Activated gamma-delta T cell treated with anti-CD3 and anti-CD28 coated beads, Interleukin-2, amount 50 U/mL, for 16 hours (primary cell): ENCODE results near the gene FXYD1.
"Not testable (repeated sequence)": the region's sequence is repeated elsewhere in the genome, so short reads cannot be mapped to it uniquely, and the experiment has no call there.

Experiments used
- DNase-seq: peaks from one replicate; pipeline ENCODE4 v3.0.0-alpha.2; 2020; ENCODE audit warnings: low read depth

Gene FXYD1

DNA sequence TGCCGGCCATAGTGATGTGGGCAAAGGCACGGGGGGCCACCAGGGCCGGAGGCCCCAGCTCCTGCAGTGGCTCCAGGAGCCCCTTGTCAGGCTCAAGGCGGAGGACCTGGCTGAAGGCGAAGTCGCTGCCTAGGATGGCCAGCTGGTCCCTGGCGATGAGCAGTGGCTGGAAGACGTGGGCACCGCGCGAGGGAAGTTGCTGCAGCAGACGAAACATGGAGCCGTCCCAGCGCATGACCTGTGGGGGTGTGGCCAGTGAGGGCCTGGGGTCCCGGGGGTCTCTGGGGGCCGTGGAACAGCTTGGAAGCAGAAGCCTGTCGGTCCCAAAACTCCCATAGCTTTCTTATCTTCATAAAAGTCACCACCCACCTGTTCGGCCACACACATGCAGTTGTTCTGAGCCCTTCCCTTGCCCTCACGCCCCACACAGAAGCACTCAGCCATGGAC, 13.3 kb upstream of the FXYD1 start:
- DNase-seq, result no peak

DNA sequence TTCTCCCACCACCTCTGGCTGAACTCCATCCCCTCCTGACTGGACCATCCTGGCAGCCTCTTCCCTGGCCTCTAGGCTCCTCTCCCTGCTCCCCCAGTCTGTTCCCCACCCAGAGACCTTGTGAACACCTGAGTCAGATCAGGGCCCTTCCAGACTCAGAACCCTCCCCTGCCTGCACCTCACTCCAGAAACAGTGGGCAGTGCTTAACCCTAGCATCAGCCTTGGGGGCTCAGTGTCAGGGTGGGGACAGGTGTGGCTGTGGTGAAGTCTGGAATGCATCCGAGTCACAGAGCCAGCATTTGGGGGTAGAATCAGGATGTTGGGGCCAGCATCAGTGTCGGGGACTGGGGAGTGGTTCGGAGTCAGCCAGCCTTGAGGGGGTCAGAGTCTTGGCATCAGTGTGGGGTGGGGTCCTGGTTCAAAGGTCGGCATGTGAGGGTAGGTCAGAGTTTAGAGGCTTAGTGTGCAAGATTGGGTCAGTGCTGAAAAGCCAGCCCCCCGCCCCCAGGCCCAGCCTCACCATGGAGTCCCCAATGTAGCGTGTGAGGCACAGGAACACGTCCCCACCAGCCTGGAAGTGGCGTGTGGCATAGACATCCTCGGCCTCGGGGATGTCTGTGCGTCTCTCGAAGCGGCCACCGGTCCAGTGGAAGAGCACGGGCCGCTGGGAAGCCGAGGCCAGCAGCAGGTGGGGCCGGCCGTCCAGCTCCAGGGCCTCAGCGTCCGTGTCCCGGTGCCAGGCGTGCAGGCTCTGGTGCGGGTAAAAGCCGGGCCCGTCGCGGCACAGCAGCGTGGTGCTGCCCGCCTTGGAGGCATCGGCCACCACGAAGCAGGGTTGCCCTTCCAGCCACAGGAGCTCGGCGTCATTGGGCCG, 12.6 kb upstream of the FXYD1 start:
- no peak for DNase-seq

DNA sequence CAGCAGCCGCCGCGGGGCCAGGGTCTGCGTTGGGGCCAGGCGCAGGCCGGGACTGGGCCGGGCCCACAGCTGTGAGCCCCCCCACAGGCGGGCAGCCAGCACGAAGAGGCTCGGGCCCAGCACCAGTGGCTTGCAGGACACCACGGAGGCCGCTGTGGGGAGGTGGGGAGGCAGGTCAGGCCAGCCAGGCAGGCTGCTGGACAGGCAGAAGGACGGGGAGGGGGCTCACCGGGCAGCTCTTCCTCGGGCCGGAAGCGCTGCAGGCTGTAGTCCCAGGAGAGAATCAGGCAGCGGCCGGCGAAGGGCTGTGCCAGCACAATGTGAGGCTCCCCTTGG, 12.0 kb upstream of the FXYD1 start:
- DNase-seq, result no peak

DNA sequence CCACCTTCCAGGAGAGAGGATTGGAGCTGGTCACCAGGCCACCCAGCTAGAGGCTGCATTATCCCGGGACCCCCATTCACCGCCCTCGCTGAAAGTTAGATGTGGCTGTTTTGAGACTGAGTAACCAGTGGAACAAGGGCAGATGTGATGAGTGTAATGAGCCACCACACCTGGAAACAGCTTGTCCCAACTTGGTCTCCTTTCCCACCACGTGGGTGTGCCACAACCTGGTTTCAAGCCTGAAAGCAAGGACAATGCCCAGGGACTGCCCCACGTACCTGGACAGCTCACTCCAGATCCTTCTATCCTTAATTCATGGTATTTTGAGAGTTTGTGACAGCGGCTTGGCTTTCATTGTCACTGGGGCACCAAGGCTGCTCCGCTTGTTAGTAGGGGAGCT, 10.8 kb upstream of the FXYD1 start:
- DNase-seq, result no peak

DNA sequence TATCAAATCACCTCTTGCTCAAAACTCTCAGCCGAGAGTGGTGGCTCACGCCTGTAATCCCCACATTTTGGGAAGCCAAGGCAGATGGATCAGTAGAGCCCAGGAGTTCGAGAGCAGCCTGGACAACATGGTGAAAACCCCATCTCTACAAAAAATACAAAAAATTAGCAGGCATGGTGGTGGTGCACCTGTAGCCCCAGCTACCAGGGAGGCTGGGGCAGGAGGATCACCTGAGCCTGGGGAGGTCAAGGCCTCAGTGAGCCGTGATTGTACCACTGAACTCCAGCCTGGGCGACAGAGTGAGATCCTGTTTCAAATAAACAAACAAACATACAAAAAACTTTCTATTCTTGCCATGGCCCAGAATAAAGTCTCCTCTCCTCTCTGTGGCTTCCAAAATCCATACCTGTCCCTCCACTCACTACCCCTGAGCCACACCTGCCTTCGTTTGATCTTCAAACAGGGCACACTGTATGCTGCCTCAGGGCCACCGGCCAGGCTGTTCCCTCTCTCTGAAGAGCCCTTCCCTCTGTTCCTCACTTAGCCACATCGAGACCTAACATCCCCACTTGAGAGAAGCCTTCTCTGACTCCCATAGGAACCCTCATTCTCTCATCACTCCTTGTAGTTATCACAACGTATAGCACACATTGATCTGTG, 10.1 kb upstream of the FXYD1 start:
- no peak for DNase-seq

DNA sequence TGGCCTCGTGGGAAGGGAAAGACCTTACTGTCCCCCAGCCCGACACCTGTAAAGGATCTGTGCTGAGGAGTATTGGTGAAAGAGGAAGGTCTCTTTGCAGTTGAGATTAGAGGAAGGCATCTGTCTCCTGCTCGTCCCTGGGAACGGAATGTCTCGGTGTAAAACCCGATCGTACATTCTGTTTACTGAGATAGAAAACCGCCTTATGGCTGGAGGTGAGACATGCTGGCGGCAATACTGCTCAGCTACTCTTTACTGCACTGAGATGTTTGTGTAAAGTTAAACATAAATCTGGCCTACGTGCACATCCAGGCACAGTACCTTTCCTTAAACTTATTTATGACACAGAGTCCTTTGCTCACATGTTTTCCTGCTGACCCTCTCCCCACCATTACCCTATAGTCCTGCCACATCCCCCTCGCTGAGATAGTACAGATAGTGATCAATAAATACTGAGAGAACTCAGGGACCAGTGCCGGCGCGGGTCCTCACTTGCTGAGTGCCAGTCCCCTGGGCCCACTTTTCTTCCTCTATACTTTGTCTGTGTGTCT, 8.8 kb upstream of the FXYD1 start:
- not testable (repeated sequence) for DNase-seq

DNA sequence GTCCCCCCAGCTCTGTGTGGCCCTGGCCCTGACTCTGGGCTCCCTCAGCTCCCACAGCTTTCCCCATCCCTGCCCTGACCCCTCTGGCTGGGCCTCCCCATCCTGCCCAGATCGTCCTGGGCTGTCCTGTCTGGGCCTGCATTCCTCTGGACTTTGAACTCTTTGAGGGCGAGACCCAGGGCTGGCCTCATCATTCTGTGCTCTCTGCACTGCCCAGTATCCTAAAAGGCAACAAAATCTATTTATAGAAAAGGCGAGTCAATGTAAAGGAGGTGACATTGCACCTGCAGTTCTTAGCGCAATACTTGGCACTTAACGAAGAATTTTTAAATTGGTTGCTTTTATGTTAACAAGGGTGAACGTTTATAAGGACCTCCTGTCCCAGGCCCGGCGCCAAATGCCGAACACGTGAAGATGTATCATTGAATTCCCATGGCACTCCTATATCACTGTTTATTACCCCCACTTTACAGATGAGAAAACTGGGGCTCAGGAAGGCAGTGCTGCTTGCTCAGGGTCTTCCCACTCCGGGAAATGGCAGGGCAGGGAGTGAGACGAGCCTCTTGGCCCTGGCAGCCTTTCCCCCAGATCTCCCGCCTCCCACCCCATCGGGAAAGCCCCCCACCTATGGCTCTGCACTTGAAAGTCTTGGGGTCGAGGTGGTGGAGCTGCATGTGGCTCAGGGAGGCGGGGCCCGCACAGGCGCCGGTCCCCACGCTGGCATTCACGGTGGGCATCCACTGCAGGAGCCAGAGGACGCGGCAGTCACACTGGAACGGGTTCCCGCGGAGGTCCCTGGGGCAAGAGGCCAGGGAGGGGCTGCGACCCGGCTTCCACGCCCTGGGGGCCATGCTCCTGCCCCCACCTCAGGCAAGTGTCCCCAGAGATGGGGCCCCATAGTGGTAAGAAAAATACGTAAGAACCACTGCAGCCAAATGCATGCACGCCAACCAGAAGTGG, 7.6 kb upstream of the FXYD1 start:
- no peak for DNase-seq

DNA sequence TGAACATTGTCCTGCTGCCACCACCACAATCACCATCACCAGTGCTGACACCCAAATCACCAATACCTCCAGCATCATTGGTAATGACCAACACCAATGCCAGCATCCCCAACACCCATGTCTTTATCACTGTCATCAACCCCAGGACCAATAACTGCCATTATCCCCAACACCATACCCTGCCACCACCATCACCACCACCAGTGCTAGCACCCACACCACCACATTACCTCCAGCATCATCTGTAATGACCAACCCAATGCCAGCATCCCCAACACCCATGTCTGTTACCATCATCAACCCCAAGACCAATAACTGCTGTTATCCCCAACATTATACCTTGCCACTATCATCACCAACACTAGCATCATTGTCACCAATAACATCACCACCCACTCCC, 6.4 kb upstream of the FXYD1 start:
- no peak for DNase-seq

DNA sequence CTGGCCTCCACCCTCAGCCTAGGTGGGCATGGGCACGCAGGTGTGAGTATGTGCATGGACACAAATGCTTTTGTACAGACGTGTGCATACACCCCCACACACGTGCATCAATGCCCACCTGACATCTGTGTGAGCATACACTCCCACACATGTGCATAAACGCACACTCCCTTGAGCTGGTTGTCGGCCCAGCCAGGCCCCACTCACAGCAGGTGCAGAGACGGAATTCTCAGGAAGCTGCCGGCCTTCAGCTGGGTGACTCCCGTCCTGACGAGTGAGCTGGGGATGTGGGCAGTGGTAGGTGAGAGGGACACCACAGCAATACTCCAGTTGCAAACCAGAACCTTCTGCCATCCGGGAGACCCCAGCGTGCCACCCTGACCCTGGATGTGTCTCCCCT, 4.8 kb upstream of the FXYD1 start:
- no peak for DNase-seq

DNA sequence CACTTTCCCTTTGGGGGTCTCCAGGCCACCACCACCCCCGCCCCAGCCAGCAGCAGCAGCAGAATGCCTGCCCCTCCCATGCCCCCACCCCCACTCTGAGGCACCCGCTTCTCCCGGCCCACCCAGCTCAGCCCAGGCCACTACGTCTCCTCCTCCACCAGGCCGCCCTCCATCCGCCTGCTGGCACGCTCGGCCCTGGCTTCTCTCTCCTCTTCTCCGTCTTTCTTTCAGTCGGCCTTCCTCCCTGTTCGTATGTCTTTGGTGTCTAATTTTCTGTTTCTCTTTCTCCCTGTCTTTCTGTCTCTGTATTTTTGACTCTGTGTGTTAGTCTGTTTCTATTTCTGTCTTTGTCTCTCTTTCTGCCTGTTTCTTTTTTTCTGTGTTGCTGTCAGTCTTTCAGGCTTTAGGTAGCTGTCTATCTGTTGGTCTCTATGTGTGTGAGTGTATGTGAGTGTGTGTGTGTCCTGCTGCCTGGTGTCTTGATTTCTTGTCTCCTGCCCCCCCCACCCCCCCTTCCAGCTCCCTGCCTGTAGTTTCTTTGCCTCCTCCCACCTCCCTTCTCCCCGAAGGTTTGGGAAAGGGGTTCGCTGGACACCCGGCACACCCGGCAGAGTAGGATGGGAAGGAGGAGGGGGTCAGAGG, 3.9 kb upstream of the FXYD1 start, which contains the start of gene LGI4:
LGI4 (minus strand) TSS at position 459 of the 642 bp plus-strand sequence; CDS start at position 80, 379 bp downstream.
- DNase-seq, result no peak

DNA sequence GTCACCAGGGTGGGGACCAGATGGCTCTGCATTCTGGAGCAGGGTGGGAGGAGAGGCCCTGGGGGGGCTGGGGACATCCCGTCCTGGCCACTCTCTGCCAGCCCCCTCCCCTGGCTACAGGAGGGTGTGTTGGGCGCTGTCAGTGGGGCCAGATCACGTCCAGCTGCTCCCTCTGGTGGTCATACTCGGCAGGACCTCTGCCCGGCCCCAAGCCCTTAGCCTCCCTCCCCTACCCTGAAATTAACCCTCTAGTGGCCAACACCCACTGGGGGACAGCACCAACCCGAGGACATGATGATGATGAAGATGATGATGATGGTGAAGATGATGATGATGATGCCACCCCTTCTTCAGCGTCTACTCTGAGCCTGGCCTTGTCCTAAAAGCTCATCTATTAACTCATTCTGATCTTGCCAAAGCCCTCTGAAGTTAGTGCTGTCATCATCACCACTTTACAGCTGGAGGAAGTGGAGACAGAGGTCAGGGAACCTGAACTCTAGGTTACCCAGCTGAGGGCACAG, 3.2 kb upstream of the FXYD1 start:
- DNase-seq, result peak; percentile 46

DNA sequence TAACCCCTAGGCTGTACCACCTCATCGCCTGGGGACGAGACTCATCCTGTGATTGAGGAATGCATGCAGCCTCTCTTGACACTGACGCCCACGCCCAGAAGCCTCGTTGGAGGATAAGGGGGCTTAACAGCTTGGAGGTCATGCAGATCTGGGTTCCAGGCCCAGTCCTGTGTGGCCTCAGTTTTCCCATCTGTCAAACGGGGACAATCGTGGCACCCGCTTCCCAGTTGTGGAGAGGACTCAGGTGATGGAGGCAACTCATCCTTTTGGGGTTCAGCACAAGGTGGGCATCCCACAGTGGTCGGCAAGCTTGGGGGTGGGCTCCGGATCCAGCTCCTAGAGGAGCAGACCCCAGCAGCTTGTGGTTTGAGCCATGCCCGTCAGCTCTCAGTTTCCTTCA, 2.4 kb upstream of the FXYD1 start:
- DNase-seq, result no peak

DNA sequence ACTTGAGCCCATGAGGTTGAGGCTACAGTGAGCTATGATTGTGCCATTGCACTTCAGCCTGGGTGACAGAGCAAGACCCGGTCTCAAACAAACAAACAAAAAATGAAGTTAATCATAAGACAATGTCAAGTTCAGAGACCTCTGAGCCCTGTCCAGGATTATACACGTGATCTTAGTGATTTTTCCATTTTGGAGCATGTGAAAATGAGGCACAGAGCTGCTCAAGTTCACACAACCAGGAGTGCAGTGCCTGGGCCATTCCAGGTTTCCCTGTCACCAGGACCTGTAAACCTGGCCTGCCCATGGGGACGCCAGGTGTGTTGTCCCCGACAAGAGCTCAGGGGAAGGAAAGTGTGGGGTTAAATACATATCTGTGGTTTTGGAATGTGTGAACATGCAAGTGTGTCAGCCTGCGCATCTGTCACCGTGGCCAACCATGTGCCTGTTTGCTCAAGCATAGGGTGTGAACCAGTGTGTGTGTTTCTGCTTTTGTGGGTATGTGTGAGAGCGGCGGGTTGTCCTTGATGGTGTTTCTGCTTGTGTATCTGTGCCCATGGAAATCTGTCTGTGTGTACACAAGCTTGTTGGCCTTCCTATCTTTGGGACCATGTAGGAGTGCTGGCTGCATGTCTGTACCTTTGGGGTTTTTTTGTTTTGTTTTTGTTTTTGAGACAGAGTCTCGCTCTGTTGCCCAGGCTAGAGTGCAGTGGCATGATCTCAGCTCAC, 1.5 kb upstream of the FXYD1 start:
- no peak for DNase-seq

DNA sequence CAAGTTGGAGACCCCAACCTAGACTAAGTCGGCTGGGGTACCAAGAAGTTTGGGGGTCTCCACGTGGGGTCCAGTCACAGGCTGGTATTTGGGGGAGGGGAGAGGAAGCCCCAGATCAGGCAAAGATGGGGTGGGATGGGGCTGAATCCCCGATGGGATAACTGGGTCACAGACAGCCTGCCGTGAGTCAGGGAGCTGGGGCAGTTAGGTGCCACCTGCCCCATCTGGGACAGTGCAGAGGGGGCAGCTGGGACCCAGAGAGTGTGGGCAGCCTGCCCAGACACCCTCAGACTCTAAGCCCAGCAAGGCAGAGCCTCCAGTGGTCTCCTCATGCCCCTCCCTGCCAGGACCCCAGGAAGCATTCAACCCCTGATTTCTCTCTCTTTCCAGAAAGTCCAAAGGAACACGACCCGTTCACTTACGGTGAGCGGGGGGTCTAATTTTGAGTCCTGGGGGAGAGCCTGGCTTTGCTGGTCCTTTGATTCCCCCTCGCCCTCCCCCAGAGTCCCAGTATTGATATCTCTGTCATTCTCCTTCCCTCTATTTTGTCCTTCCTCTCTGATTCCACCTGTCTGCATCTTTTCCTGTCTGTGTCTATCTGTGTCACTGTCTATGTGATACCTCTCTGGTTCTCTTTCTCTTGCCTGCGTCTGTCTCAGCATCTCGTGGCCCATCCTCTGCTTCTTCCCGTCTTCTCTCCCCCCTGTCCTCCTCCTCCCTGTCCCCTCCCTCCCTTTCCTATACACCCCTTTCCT, 1.8 kb downstream of the FXYD1 start:
- DNase-seq, result no peak

DNA sequence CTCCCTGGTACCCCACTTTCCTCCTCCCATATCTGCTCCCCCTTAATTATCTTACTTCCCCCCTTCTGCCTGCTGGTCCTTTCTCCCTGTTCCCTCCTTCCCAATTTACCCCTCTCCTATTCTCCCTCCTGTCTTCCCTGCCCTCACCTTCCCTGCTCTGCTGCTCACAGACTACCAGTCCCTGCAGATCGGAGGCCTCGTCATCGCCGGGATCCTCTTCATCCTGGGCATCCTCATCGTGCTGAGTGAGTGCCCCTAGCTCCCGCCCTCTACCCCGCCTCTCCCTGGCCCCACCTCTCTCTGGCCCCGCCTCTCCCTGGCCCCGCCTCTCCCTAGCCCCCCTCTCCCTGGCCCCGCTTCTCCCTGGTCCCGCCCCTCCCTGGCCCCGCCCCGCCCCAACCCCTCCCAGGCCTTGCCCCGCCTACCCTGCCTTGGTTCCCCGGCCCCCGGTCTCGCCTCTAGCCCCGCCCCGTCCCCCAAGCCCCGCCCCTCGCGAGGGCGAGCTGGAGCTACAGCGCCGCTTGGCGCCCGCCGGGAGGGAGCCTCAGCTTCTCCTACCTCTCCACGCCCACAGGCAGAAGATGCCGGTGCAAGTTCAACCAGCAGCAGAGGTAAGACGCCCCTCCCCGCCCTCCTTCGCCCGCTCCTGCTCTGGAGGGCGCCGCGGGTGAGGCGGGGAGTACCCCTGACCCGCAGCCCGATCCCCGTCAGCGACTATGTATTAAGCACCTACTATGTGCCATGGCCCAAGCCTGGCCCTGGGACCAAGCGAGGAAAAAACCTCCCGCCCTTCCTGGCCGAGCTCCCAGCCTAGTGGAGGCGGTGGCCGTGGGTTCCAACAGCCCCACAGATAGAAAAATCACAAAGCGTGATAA, 2.6 kb downstream of the FXYD1 start:
- peak; percentile 93 for DNase-seq

DNA sequence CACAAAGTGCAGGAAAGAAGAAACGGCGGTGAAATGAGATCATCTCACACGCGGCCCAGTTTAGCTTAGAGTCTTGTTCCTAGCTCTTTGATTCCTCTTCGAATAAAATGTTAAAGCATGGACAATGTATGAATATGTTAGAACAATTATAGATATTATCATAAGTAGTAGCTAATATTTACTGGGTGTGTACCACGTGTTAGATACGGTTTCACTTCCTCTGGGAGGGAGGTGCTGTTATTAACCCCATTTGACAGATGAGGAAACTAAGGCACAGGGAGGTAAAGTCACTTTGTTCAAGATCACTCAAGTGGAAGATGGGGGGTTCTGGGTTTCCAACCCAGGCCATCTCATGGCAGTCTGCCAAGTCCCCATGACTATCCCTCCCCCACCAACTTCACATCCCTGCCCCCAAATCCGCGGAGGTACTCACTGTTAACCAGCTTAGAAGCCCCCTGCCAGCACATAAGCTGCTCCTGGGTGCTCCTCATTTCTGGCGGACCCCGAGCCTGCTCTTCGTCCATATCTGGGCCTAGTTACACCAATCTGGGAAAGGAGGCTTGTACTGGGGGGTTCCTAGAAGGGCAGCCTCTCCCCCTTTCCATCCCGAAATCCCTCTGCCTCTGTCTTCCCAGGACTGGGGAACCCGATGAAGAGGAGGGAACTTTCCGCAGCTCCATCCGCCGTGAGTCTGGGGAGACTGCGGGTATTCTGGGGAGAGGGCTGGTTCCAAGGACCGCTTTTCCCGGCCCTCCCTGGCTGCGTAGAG, 3.4 kb downstream of the FXYD1 start:
- DNase-seq, result no peak

DNA sequence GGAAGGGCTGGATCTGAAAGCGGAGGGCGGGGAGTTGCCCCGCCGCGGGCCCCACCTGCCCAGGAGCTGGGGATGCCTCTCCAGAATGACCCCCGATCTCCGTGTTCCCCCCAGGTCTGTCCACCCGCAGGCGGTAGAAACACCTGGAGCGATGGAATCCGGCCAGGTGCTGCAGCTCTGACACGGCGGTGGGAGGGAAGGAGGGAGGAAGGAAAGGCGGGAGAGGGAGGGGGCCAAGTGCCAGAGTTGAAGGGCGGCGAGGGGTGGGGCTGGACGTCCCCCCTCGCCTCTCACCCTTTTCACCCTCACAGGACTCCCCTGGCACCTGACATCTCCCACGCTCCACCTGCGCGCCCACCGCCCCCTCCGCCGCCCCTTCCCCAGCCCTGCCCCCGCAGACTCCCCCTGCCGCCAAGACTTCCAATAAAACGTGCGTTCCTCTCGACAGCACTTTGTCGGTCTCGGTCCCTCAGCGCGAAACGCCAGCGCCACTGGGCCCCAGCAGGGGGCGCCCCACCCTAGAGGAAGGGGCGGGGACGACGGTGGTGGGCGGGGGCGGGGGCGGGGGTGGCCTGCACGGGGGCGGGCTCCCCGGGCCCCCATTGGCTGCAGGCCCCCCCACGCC, 4.1 kb downstream of the FXYD1 start:
- DNase-seq, result peak; percentile 57
